ENCODE measurements around the gene DIPK1C.

The DIPK1C gene

GRCh38 chr18:74447404-74448152 lies 9.5 kb downstream of the DIPK1C start:
- no peak for DNase-seq

GRCh38 chr18:74446631-74447403 lies 10.3 kb downstream of the DIPK1C start:
- no peak for DNase-seq

- DNase-seq: no peak
Observed at GRCh38 chr18:74446178-74446577, 10.9 kb downstream of the DIPK1C start.

GRCh38 chr18:74445585-74445984 lies 11.5 kb downstream of the DIPK1C start:
- no peak for DNase-seq

- DNase-seq: no peak
Observed at GRCh38 chr18:74444104-74444503, 13.0 kb downstream of the DIPK1C start.

GRCh38 chr18:74440808-74441427 lies 16.2 kb downstream of the DIPK1C start:
- no peak for DNase-seq

GRCh38 chr18:74438091-74438490 lies 19.0 kb downstream of the DIPK1C start:
- no peak for DNase-seq

GRCh38 chr18:74436158-74436769 lies 20.8 kb downstream of the DIPK1C start:
- no peak for DNase-seq

- DNase-seq: no peak
Observed at GRCh38 chr18:74435740-74436139, 21.4 kb downstream of the DIPK1C start.

GRCh38 chr18:74434466-74434865 lies 22.6 kb downstream of the DIPK1C start:
- DNase-seq: no peak

GRCh38 chr18:74430806-74431571 lies 26.1 kb downstream of the DIPK1C start:
- DNase-seq: no peak

- no peak for DNase-seq
Observed at GRCh38 chr18:74430231-74430630, 26.9 kb downstream of the DIPK1C start.

- no peak for DNase-seq
Observed at GRCh38 chr18:74429096-74429495, 28.0 kb downstream of the DIPK1C start.

GRCh38 chr18:74427442-74428112 lies 29.5 kb downstream of the DIPK1C start:
- no peak for DNase-seq

- no peak for DNase-seq
Observed at GRCh38 chr18:74425876-74426275, 31.2 kb downstream of the DIPK1C start.

- DNase-seq: no peak
Observed at GRCh38 chr18:74425161-74425560, 31.9 kb downstream of the DIPK1C start.

- DNase-seq: no peak
Observed at GRCh38 chr18:74422541-74422940, 34.6 kb downstream of the DIPK1C start.

GRCh38 chr18:74420926-74421325 lies 36.2 kb downstream of the DIPK1C start:
- no peak for DNase-seq

- no peak for DNase-seq
Observed at GRCh38 chr18:74420481-74420880, 36.6 kb downstream of the DIPK1C start.

- no peak for DNase-seq
Observed at GRCh38 chr18:74419761-74420160, 37.3 kb downstream of the DIPK1C start.

- no peak for DNase-seq
Observed at GRCh38 chr18:74418023-74418422, 39.1 kb downstream of the DIPK1C start.

GRCh38 chr18:74416124-74416523 lies 41.0 kb downstream of the DIPK1C start:
- no peak for DNase-seq
